K562 (cell line): ENCODE data around the gene PPTC7. TPM values are rescaled to one million over a fixed set of nuclear protein-coding genes. Genes with fewer than 3 reads are reported as not detected.

ENCODE experiments used
- CEBPG ChIP-seq, 3 experiments: fragments of 200-800 bp in 1 of 3; sonication (Bioruptor generic) in 1 of 3; sonication (generic) in 1 of 3; formaldehyde crosslinking in 1 of 3; IDR thresholded peaks in 2 of 3; conservative IDR thresholded peaks in 1 of 3; 2 replicates each; pipeline versions ENCODE4 v1.6.1 to v1.8.0; 2016 to 2022; ENCODE audit warnings: missing compliant biosample characterization in 2 of 3, missing genetic modification characterization in 2 of 3, mild to moderate bottlenecking in 1 of 3, missing genetic modification reagents in 1 of 3
- CREB3 ChIP-seq: fragments of 450-650 bp; conservative IDR thresholded peaks from 2 replicates; pipeline ENCODE4 v1.6.1; 2016; ENCODE audit warnings: missing genetic modification characterization, low read depth, mild to moderate bottlenecking, missing compliant biosample characterization, moderate library complexity
- EP400 ChIP-seq: fragments of 450-650 bp; IDR thresholded peaks from 2 replicates; pipeline ENCODE4 v1.6.1; 2017; ENCODE audit warnings: antibody characterized with exemption, mild to moderate bottlenecking, moderate library complexity
- ETV1 ChIP-seq: fragments of 450-650 bp; conservative IDR thresholded peaks from 2 replicates; pipeline ENCODE4 v1.6.1; 2016; ENCODE audit warnings: missing genetic modification characterization, control low read depth, low read depth, missing compliant biosample characterization
- HLTF ChIP-seq: fragments of 450-650 bp; IDR thresholded peaks from 2 replicates; pipeline ENCODE4 v1.6.1; 2016
- KDM1A ChIP-seq, 2 experiments: fragments of 450-650 bp; IDR thresholded peaks; 2 replicates each; pipeline ENCODE4 v1.6.1; 2016; ENCODE audit warnings: mild to moderate bottlenecking in 2 of 2
- LARP7 ChIP-seq: fragments of 450-650 bp; IDR thresholded peaks from 2 replicates; pipeline ENCODE4 v1.6.1; 2016
- PBX2 ChIP-seq, 2 experiments: IDR thresholded peaks in 1 of 2; conservative IDR thresholded peaks in 1 of 2; 2 replicates each; pipeline ENCODE4 v1.6.1; 2016; ENCODE audit warnings: low read depth in 2 of 2, mild to moderate bottlenecking in 1 of 2, missing compliant biosample characterization in 1 of 2, missing genetic modification characterization in 1 of 2, moderate library complexity in 1 of 2
- SRF ChIP-seq, 2 experiments: fragments of 250-450, 450-650 bp in 1 of 2; sonication (Bioruptor Pico) in 1 of 2; sonication (generic) in 1 of 2; formaldehyde crosslinking; IDR thresholded peaks; 2 replicates each; pipeline versions ENCODE4 v1.5.0 to v1.5.1; 2020 to 2022; ENCODE audit warnings: mild to moderate bottlenecking in 1 of 2, missing genetic modification reagents in 1 of 2
- ZC3H11A ChIP-seq: IDR thresholded peaks from 2 replicates; pipeline ENCODE4 v1.6.1; 2012; ENCODE audit warnings: low read depth, low read length, improper control_type of control experiment
- ZNF3 ChIP-seq: fragments of 250-450 bp; sonication (Bioruptor Pico); IDR thresholded peaks from 2 replicates; pipeline ENCODE4 v1.5.0; 2021; ENCODE audit warnings: mild to moderate bottlenecking, moderate library complexity
- ZNF512 ChIP-seq: IDR thresholded peaks from 2 replicates; pipeline ENCODE4 v1.6.1; 2016; ENCODE audit warnings: missing genetic modification characterization, missing compliant biosample characterization
- polyA plus RNA-seq, 8 experiments: library from polyadenylated mRNA; depleted of rRNA in 4 of 8; stranded (reverse) in 5 of 8; unstranded in 3 of 8; fragments of >200 nt; fragmentation: Nextera tagmentation in 2 of 8; fragmentation: Illumina TruSeq in 1 of 8; extraction: Ambion mirVana in 2 of 8; extraction: Trizol in 1 of 8; gene quantifications; 2 replicates each; pipeline versions ENCODE4 v1.2.1 to v1.2.3, GENCODE V29; 2011 to 2014; ENCODE audit warnings: inconsistent platforms in 1 of 8, missing spikeins in 1 of 8
- total RNA-seq, 7 experiments: library from RNA; depleted of rRNA in 6 of 7; stranded (reverse); fragments of >200 nt in 6 of 7; fragmentation: Illumina TruSeq in 2 of 7; extraction: Trizol in 2 of 7; gene quantifications; 2 replicates each; pipeline versions ENCODE4 v1.2.1 to v1.2.3, GENCODE V29; 2011 to 2021; ENCODE audit warnings: low replicate concordance in 1 of 7
- TF ChIP-seq, protein P1 (sequence below), 2 experiments: fragments of 450-650 bp; conservative IDR thresholded peaks; 2 replicates each; pipeline ENCODE4 v1.6.1; 2017; ENCODE audit warnings: mild to moderate bottlenecking in 2 of 2, moderate library complexity in 2 of 2
- TF ChIP-seq, protein P2 (sequence below): fragments of 450-650 bp; IDR thresholded peaks from 2 replicates; pipeline ENCODE4 v1.6.1; 2016; ENCODE audit warnings: missing biosample characterization, missing genetic modification characterization
- TF ChIP-seq, protein P3 (sequence below), 2 experiments: fragments of 450-650 bp; IDR thresholded peaks; 2 replicates each; pipeline ENCODE4 v1.6.1; 2016

Gene PPTC7
- total and polyA plus RNA-seq, 9 of the 15 experiments (the other 6 are each of a cell fraction or from before 2014, with no cell fraction given), result 2.6 to 23.1 (median 11.9) TPM

- TF ChIP-seq PBX2 (CRISPR knock-in tag; IDR thresholded peaks at IDR 0.05; ENCODE audit: low read depth) (no peak), PBX2 (tag; conservative IDR thresholded peaks at IDR 0.05; ENCODE audit: low read depth) (peak; percentile 51), HLTF (0 out of 2 replicates have a peak, but pooled peaks have one; percentile 41), ZNF3 (no peak), LARP7 (0 out of 2 replicates have a peak, but pooled peaks have one; percentile 32), ZC3H11A (no peak), CEBPG (CRISPR knock-in tag; IDR thresholded peaks at IDR 0.05) (no peak), CEBPG (tag; conservative IDR thresholded peaks at IDR 0.05 in 1 of 2, IDR thresholded peaks at IDR 0.05 in 1 of 2) (peak in 1 of 2 experiments; percentile 29; a peak in 1 of 4 replicates), KDM1A (IDR thresholded peaks at IDR 0.05) (0 out of 4 replicates have a peak, but pooled peaks of 1 of the 2 experiments have one; percentile 8), SRF (CRISPR knock-in tag; IDR thresholded peaks at IDR 0.05) (no peak), CREB3 (tag) (0 out of 2 replicates have a peak, but pooled peaks have one; percentile 27), ZNF512 (tag) (no peak), ETV1 (tag) (0 out of 2 replicates have a peak, but pooled peaks have one; percentile 11), EP400 (peak; percentile 20; the same call in 1 of the 2 replicates)
- TF ChIP-seq, protein P1, sequence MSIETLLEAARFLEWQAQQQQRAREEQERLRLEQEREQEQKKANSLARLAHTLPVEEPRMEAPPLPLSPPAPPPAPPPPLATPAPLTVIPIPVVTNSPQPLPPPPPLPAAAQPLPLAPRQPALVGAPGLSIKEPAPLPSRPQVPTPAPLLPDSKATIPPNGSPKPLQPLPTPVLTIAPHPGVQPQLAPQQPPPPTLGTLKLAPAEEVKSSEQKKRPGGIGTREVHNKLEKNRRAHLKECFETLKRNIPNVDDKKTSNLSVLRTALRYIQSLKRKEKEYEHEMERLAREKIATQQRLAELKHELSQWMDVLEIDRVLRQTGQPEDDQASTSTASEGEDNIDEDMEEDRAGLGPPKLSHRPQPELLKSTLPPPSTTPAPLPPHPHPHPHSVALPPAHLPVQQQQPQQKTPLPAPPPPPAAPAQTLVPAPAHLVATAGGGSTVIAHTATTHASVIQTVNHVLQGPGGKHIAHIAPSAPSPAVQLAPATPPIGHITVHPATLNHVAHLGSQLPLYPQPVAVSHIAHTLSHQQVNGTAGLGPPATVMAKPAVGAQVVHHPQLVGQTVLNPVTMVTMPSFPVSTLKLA (conservative IDR thresholded peaks at IDR 0.05), result peak in 1 of 2 experiments; percentile 20; a peak in 1 of 4 replicates
- TF ChIP-seq, protein P2, sequence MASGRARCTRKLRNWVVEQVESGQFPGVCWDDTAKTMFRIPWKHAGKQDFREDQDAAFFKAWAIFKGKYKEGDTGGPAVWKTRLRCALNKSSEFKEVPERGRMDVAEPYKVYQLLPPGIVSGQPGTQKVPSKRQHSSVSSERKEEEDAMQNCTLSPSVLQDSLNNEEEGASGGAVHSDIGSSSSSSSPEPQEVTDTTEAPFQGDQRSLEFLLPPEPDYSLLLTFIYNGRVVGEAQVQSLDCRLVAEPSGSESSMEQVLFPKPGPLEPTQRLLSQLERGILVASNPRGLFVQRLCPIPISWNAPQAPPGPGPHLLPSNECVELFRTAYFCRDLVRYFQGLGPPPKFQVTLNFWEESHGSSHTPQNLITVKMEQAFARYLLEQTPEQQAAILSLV (tag), result no peak
- TF ChIP-seq, protein P3, sequence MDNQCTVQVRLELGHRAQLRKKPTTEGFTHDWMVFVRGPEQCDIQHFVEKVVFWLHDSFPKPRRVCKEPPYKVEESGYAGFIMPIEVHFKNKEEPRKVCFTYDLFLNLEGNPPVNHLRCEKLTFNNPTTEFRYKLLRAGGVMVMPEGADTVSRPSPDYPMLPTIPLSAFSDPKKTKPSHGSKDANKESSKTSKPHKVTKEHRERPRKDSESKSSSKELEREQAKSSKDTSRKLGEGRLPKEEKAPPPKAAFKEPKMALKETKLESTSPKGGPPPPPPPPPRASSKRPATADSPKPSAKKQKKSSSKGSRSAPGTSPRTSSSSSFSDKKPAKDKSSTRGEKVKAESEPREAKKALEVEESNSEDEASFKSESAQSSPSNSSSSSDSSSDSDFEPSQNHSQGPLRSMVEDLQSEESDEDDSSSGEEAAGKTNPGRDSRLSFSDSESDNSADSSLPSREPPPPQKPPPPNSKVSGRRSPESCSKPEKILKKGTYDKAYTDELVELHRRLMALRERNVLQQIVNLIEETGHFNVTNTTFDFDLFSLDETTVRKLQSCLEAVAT (IDR thresholded peaks at IDR 0.05), result 0 out of 4 replicates have a peak, but pooled peaks of 1 of the 2 experiments have one; percentile 17
Measured at GRCh38 chr12:110498984-110499706, 84.0 kb downstream of the PPTC7 start (continued).
